IMR-90 (cell line): Measurements from ENCODE around the gene KAZN. TPM values are rescaled to one million over a fixed set of nuclear protein-coding genes. Genes with fewer than 3 reads are reported as not detected.

Experiments
- ATAC-seq: fragments of 200-7000 bp; cut with Tn5 transposase; 2 replicates; pipeline ENCODE4 v1.9.1; 2020; ENCODE audit warnings: low read depth, mild to moderate bottlenecking, moderate library complexity
- BruUV-seq: library from RNA; stranded (reverse); fragments of 400-500 nt; replicated peaks from 2 replicates; lab custom pipeline; 2021; lab: Mats Ljungman, UMichigan
- CTCF ChIA-PET: fragments of 300-600 bp; formaldehyde crosslinking; extraction: SDS; loops from one replicate; lab custom pipeline; 2021; ENCODE audit warnings: antibody characterized with exemption; lab: Yijun Ruan, JAX
- POLR2A ChIA-PET: fragments of 300-600 bp; sonication (Branson Sonifier 250); formaldehyde crosslinking; loops from one replicate; lab custom pipeline; 2022; ENCODE audit warnings: antibody characterized with exemption; ENCODE audit not compliant: unreplicated experiment; lab: Charles Lee
- DNase-seq: peaks from one replicate; pipeline ENCODE4 v3.0.0; 2013
- H2AFZ ChIP-seq: replicated peaks from 2 replicates; pipeline ENCODE3; 2013; ENCODE audit warnings: low read length, mild to moderate bottlenecking; ENCODE audit not compliant: poor library complexity
- H2AK5ac ChIP-seq: 2 replicates; pipeline ENCODE4 v1.6.1; 2013; ENCODE audit warnings: low read depth, low read length, inconsistent platforms
- H2AK9ac ChIP-seq: replicated peaks from 2 replicates; pipeline ENCODE3; 2013; ENCODE audit warnings: mild to moderate bottlenecking, low read depth, low read length, moderate library complexity; ENCODE audit not compliant: poor library complexity
- H2BK120ac ChIP-seq: 2 replicates; pipeline ENCODE4 v1.6.1; 2013; ENCODE audit warnings: low read depth, low read length, inconsistent platforms
- H2BK15ac ChIP-seq: 3 replicates; pipeline ENCODE4 v1.6.1; 2013; ENCODE audit warnings: low read depth, low read length, inconsistent platforms
- H2BK20ac ChIP-seq: 2 replicates; pipeline ENCODE4 v1.6.1; 2013; ENCODE audit warnings: low read depth, mild to moderate bottlenecking, inconsistent platforms, low read length, moderate library complexity
- H2BK5ac ChIP-seq: 2 replicates; pipeline ENCODE4 v1.6.1; 2013; ENCODE audit warnings: mild to moderate bottlenecking, low read depth, low read length, inconsistent platforms; ENCODE audit not compliant: poor library complexity, severe bottlenecking
- H3K14ac ChIP-seq: replicated peaks from 2 replicates; pipeline ENCODE4 v1.6.1; 2013; ENCODE audit warnings: low read depth, low read length, inconsistent platforms
- H3K18ac ChIP-seq: 2 replicates; pipeline ENCODE4 v1.6.1; 2013; ENCODE audit warnings: low read depth, low read length, control low read depth
- H3K23ac ChIP-seq: 2 replicates; pipeline ENCODE4 v1.6.1; 2013; ENCODE audit warnings: low read depth, low read length, inconsistent platforms
- H3K27ac ChIP-seq: 2 replicates; pipeline ENCODE4 v1.5.1; 2013; ENCODE audit warnings: mild to moderate bottlenecking, control low read depth, low read length; ENCODE audit not compliant: insufficient read depth
- H3K27me3 ChIP-seq: 2 replicates; pipeline ENCODE4 v1.6.1; 2013; ENCODE audit warnings: low read length; ENCODE audit not compliant: control insufficient read depth, insufficient read depth
- H3K36me3 ChIP-seq: 2 replicates; pipeline ENCODE4 v1.6.1; 2013; ENCODE audit warnings: low read length, mixed read lengths; ENCODE audit not compliant: control insufficient read depth, insufficient read depth
- H3K4ac ChIP-seq: 2 replicates; pipeline ENCODE4 v1.6.1; 2013; ENCODE audit warnings: low read depth, low read length, inconsistent platforms
- H3K4me1 ChIP-seq: 2 replicates; pipeline ENCODE4 v1.6.1; 2013; ENCODE audit warnings: low read length, mixed read lengths; ENCODE audit not compliant: control insufficient read depth, insufficient read depth
- H3K4me2 ChIP-seq: 2 replicates; pipeline ENCODE4 v1.6.1; 2013; ENCODE audit warnings: low read depth, mild to moderate bottlenecking, control low read depth, low read length, moderate library complexity
- H3K4me3 ChIP-seq: 2 replicates; pipeline ENCODE4 v1.5.1; 2013; ENCODE audit warnings: low read depth, mild to moderate bottlenecking, control low read depth, low read length, moderate library complexity; ENCODE audit not compliant: insufficient read depth
- H3K56ac ChIP-seq: 2 replicates; pipeline ENCODE4 v1.6.1; 2013; ENCODE audit warnings: low read length, inconsistent platforms; ENCODE audit not compliant: insufficient read depth; ENCODE audit errors: extremely low read depth
- H3K79me1 ChIP-seq, 2 experiments: 2 replicates each; pipeline ENCODE4 v1.6.1; 2013; ENCODE audit warnings: low read length in 2 of 2, inconsistent platforms in 1 of 2, low read depth in 1 of 2
- H3K9ac ChIP-seq: 2 replicates; pipeline ENCODE4 v1.6.1; 2013; ENCODE audit warnings: low read depth, low read length, control low read depth
- H3K9me1 ChIP-seq: 2 replicates; pipeline ENCODE4 v1.6.1; 2013; ENCODE audit warnings: low read length, inconsistent platforms; ENCODE audit not compliant: insufficient read depth
- H3K9me3 ChIP-seq: 2 replicates; pipeline ENCODE4 v1.6.1; 2013; ENCODE audit warnings: low read length; ENCODE audit not compliant: control insufficient read depth, insufficient read depth
- H4K20me1 ChIP-seq: 2 replicates; pipeline ENCODE4 v1.6.1; 2013; ENCODE audit warnings: low read length, inconsistent platforms; ENCODE audit not compliant: insufficient read depth
- H4K5ac ChIP-seq: 2 replicates; pipeline ENCODE4 v1.6.1; 2013; ENCODE audit warnings: mild to moderate bottlenecking, low read depth, low read length, control low read depth
- H4K8ac ChIP-seq, 2 experiments: 2 replicates each; pipeline ENCODE4 v1.6.1; 2013; ENCODE audit warnings: low read depth in 2 of 2, low read length in 2 of 2, control low read depth in 1 of 2, inconsistent platforms in 1 of 2
- H4K91ac ChIP-seq: 2 replicates; pipeline ENCODE4 v1.6.1; 2013; ENCODE audit warnings: low read depth, low read length, inconsistent platforms; ENCODE audit not compliant: insufficient read depth
- BHLHE40 ChIP-seq: fragments of 150-350 bp; IDR thresholded peaks from 2 replicates; pipeline ENCODE4 v1.6.1; 2016; ENCODE audit warnings: mild to moderate bottlenecking, low read depth, low read length
- CEBPB ChIP-seq: IDR thresholded peaks from 2 replicates; pipeline ENCODE4 v1.6.1; 2012; ENCODE audit warnings: low read depth, low read length, improper control_type of control experiment
- CHD1 ChIP-seq: IDR thresholded peaks from 2 replicates; pipeline ENCODE4 v1.6.1; 2012; ENCODE audit warnings: low read depth, low read length, improper control_type of control experiment
- ELK1 ChIP-seq: fragments of 150-350 bp; IDR thresholded peaks from 2 replicates; pipeline ENCODE4 v1.6.1; 2016; ENCODE audit warnings: low read depth, mild to moderate bottlenecking, low read length, moderate library complexity, borderline replicate concordance
- FOS ChIP-seq: fragments of 150-350 bp; IDR thresholded peaks from 2 replicates; pipeline ENCODE4 v1.6.1; 2016; ENCODE audit warnings: low read depth, low read length
- MAFK ChIP-seq: IDR thresholded peaks from 2 replicates; pipeline ENCODE4 v1.6.1; 2012; ENCODE audit warnings: low read depth, low read length, improper control_type of control experiment
- MAZ ChIP-seq: IDR thresholded peaks from 2 replicates; pipeline ENCODE4 v1.6.1; 2012; ENCODE audit warnings: low read depth, mild to moderate bottlenecking, low read length, improper control_type of control experiment, moderate library complexity, borderline replicate concordance
- MXI1 ChIP-seq: IDR thresholded peaks from 2 replicates; pipeline ENCODE4 v1.6.1; 2012; ENCODE audit warnings: low read depth, mild to moderate bottlenecking, low read length, moderate library complexity, borderline replicate concordance
- NFE2L2 ChIP-seq: fragments of 150-350 bp; IDR thresholded peaks from 2 replicates; pipeline ENCODE4 v1.6.1; 2016; ENCODE audit warnings: low read depth, mild to moderate bottlenecking, low read length
- POLR2A ChIP-seq: IDR thresholded peaks from 2 replicates; pipeline ENCODE4 v1.6.1; 2012; ENCODE audit warnings: mild to moderate bottlenecking, low read depth, low read length
- RAD21 ChIP-seq: IDR thresholded peaks from 2 replicates; pipeline ENCODE4 v1.6.1; 2012; ENCODE audit warnings: low read length, improper control_type of control experiment
- RCOR1 ChIP-seq: IDR thresholded peaks from 2 replicates; pipeline ENCODE4 v1.6.1; 2012; ENCODE audit warnings: mild to moderate bottlenecking, low read length, improper control_type of control experiment; ENCODE audit not compliant: insufficient replicate concordance
- RFX5 ChIP-seq: IDR thresholded peaks from 2 replicates; pipeline ENCODE4 v1.8.0; 2012; ENCODE audit warnings: low read depth, mild to moderate bottlenecking, low read length, moderate library complexity
- SMC3 ChIP-seq: fragments of 150-350 bp; IDR thresholded peaks from 2 replicates; pipeline ENCODE4 v1.6.1; 2016; ENCODE audit warnings: low read depth, mild to moderate bottlenecking, antibody characterized with exemption, low read length, moderate library complexity
- USF2 ChIP-seq: fragments of 150-350 bp; IDR thresholded peaks from 2 replicates; pipeline ENCODE4 v1.6.1; 2017; ENCODE audit warnings: mild to moderate bottlenecking, antibody characterized with exemption, low read length, low read depth
- WGBS, 2 experiments: methylation state at CpG; one replicate each; pipeline versions ENCODE4 v1.1.5 to v1.1.7; 2013; ENCODE audit warnings: missing lambda C conversion rate in 2 of 2; ENCODE audit not compliant: insufficient read length in 1 of 2; ENCODE audit errors: extremely low coverage in 2 of 2; 5-methylcytosine and 5-hydroxymethylcytosine counted together
- dilution Hi-C: fragments of 300-500 bp; cut with HindIII; formaldehyde crosslinking; loops from one replicate; pipeline ENCODE4 v1.14.3; 2018; ENCODE audit warnings: low sequenced_read_pairs; ENCODE audit not compliant: unreplicated experiment
- in situ Hi-C: fragments of 300-500 bp; cut with MboI; formaldehyde crosslinking; loops from 3 replicates; pipeline ENCODE4 v1.14.3; 2019; ENCODE audit warnings: low sequenced_read_pairs, inconsistent platforms, mixed read lengths
- intact Hi-C: fragments of 100-400 bp; cut with micrococcal nuclease; formaldehyde crosslinking; loops from 2 replicates; pipeline ENCODE4 v1.10.0; 2022
- polyA plus RNA-seq, 3 experiments: library from polyadenylated mRNA; depleted of rRNA; stranded (reverse); fragments of >200 nt; gene quantifications; 2 replicates each; pipeline ENCODE4 v1.2.3, GENCODE V29; 2012; ENCODE audit warnings: low replicate concordance in 1 of 3
- total RNA-seq: library from RNA; depleted of rRNA; stranded (reverse); fragments of >200 nt; gene quantifications from 2 replicates; pipeline ENCODE4 v1.2.3, GENCODE V29; 2012
- TF ChIP-seq, protein P1 (sequence below): conservative IDR thresholded peaks from 2 replicates; pipeline ENCODE4 v1.5.1; 2012; ENCODE audit warnings: mild to moderate bottlenecking, low read depth, low read length, improper control_type of control experiment

KAZN gene
- total and polyA plus RNA-seq, 2 of the 4 experiments (the other 2 are of a cell fraction), result 5.2 to 10.5 TPM

- Histone ChIP-seq H3K18ac (no peak overlapping the region), H4K5ac (no peak overlapping the region), H2BK120ac (no peak overlapping the region), H2AFZ (no peak overlapping the region), H3K9me3 (no peaks in the 10 kb centered on the region), H3K14ac (no peak overlapping the region), H2AK5ac (no peak overlapping the region), H3K27ac (no peak overlapping the region), H3K27me3 (peaks cover 22% of the 10 kb centered on the region), H3K9ac (no peak overlapping the region), H2BK15ac (no peak overlapping the region), H3K56ac (no peak overlapping the region), H3K4ac (no peak overlapping the region), H4K91ac (no peak overlapping the region), H3K4me1 (peaks cover 2% of the 10 kb centered on the region; the same call in 1 of the 2 replicates), H3K36me3 (no peaks in the 10 kb centered on the region), H3K4me2 (no peak overlapping the region), H3K4me3 (no peak overlapping the region), H3K23ac (no peak overlapping the region), H2BK20ac (no peak overlapping the region), H4K20me1 (no peaks in the 10 kb centered on the region), H3K9me1 (peaks cover 3% of the 10 kb centered on the region; the same call in 1 of the 2 replicates), H4K8ac (no peak overlapping the region), H2BK5ac (no peak overlapping the region), H3K79me1 (no peaks in the 10 kb centered on the region), H2AK9ac (no peak overlapping the region)
- ChIA-PET CTCF (no interaction called here), POLR2A (no interaction called here)
- no peak for DNase-seq
- no peak for ATAC-seq
- no TSS peak for BruUV-seq
- dilution Hi-C loops, result no loop called here
- in situ Hi-C loops, result no loop called here
- TF ChIP-seq BHLHE40 (no peak), MAFK (no peak), RCOR1 (no peak), CHD1 (no peak), RAD21 (no peak), ELK1 (no peak), FOS (no peak), SMC3 (no peak), MAZ (no peak), USF2 (no peak), NFE2L2 (no peak), MXI1 (no peak), RFX5 (no peak), CEBPB (no peak), POLR2A (no peak)
- TF ChIP-seq, protein P1, sequence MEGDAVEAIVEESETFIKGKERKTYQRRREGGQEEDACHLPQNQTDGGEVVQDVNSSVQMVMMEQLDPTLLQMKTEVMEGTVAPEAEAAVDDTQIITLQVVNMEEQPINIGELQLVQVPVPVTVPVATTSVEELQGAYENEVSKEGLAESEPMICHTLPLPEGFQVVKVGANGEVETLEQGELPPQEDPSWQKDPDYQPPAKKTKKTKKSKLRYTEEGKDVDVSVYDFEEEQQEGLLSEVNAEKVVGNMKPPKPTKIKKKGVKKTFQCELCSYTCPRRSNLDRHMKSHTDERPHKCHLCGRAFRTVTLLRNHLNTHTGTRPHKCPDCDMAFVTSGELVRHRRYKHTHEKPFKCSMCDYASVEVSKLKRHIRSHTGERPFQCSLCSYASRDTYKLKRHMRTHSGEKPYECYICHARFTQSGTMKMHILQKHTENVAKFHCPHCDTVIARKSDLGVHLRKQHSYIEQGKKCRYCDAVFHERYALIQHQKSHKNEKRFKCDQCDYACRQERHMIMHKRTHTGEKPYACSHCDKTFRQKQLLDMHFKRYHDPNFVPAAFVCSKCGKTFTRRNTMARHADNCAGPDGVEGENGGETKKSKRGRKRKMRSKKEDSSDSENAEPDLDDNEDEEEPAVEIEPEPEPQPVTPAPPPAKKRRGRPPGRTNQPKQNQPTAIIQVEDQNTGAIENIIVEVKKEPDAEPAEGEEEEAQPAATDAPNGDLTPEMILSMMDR, result no peak
- no CpG with 5 or more reads among the region's 3 CpGs for WGBS, 2 experiments
- intact Hi-C loops, result no loop called here
Measured at GRCh38 chr1:14855268-14855667, 256.8 kb downstream of the KAZN start.
